Central memory CD8-positive, alpha-beta T cell (primary cell): Measurements from ENCODE around the gene SERTAD4.

Source experiments
- ATAC-seq: fragments of 150-1000 bp; cut with Tn5 transposase; replicated peaks from 2 replicates; pipeline ENCODE4 v1.10.0; 2022; ENCODE audit warnings: mild to moderate bottlenecking, moderate FRiP score, moderate number of reproducible peaks; ENCODE audit not compliant: poor library complexity, severe bottlenecking; ENCODE audit errors: extremely low read depth
- DNase-seq, 2 donors: peaks; one replicate each; pipeline ENCODE4 v3.0.0; 2021; ENCODE audit warnings: low spot score in 2 of 2
- H3K27ac Mint-ChIP-seq: one replicate; pipeline ENCODE4 v1.8.0; 2022; ENCODE audit warnings: low read depth, mild to moderate bottlenecking, moderate library complexity, mixed read lengths
- H3K27me3 Mint-ChIP-seq: one replicate; pipeline ENCODE4 v1.8.0; 2022; ENCODE audit warnings: mixed read lengths
- H3K36me3 Mint-ChIP-seq: one replicate; pipeline ENCODE4 v1.8.0; 2022; ENCODE audit warnings: mild to moderate bottlenecking, moderate library complexity, mixed read lengths; ENCODE audit not compliant: insufficient read depth
- H3K4me1 Mint-ChIP-seq: one replicate; pipeline ENCODE4 v1.8.0; 2022; ENCODE audit warnings: mixed read lengths
- H3K4me3 Mint-ChIP-seq: one replicate; pipeline ENCODE4 v1.8.0; 2022; ENCODE audit warnings: mild to moderate bottlenecking, moderate library complexity, mixed read lengths
- H3K9me3 Mint-ChIP-seq: one replicate; pipeline ENCODE4 v1.8.0; 2022; ENCODE audit warnings: mixed read lengths

The SERTAD4 gene

DNA sequence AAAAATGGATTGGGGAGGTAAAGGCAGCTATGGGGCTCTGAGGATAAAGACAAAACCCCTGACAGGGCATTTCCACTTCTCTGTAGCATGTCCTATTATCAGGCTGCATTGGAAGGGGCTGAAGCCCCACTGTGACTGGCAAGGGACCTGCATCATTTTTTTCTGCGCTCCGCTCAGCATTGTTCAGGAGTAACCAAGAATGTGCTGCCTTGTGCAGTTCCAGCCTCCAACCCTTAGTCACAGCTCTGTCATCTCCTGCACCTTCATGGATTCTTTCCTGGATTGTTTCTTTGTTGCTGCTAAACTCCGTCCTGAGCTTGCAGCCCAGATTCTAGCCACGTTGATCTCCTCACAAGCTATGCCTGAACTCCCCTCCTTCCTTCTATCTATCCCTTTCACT is 37.4 kb downstream of the SERTAD4 start:
- DNase-seq = no peak
- H3K36me3 Mint-ChIP-seq = peaks cover 3% of the 10 kb centered on the region
- peaks cover 67% of the 10 kb centered on the region for H3K27me3 Mint-ChIP-seq
- H3K4me1 Mint-ChIP-seq = no peaks in the 10 kb centered on the region
- H3K4me3 Mint-ChIP-seq = no peak overlapping the region
- no peak overlapping the region for H3K27ac Mint-ChIP-seq
- H3K9me3 Mint-ChIP-seq = no peaks in the 10 kb centered on the region
- no peak for ATAC-seq

DNA sequence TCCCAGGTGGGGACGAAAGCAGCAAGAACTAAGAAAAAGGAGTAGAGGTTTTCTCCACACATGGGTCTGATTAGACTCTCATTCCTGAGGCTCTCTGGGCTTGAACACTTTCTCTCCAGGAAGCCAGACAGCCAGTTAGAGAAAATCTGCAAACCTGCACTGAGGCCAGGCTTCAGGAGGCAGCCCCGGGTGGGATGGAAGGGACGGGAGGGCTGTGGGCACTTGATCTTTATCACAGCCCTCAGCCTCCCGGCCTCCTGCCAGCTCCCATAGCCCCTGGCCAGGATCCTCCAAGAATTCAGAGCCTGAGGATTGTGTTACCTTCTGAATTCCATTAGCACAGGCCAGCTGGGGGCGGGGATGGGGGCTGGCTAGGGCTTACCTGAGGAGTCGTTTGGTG is 40.1 kb downstream of the SERTAD4 start:
- H3K9me3 Mint-ChIP-seq = no peaks in the 10 kb centered on the region
- DNase-seq (no peak), ATAC-seq (no peak)
- no peaks in the 10 kb centered on the region for H3K4me1 Mint-ChIP-seq
- peaks cover 2% of the 10 kb centered on the region for H3K36me3 Mint-ChIP-seq
- no peak overlapping the region for H3K27ac Mint-ChIP-seq
- peaks cover 44% of the 10 kb centered on the region for H3K27me3 Mint-ChIP-seq
- H3K4me3 Mint-ChIP-seq = no peak overlapping the region

DNA sequence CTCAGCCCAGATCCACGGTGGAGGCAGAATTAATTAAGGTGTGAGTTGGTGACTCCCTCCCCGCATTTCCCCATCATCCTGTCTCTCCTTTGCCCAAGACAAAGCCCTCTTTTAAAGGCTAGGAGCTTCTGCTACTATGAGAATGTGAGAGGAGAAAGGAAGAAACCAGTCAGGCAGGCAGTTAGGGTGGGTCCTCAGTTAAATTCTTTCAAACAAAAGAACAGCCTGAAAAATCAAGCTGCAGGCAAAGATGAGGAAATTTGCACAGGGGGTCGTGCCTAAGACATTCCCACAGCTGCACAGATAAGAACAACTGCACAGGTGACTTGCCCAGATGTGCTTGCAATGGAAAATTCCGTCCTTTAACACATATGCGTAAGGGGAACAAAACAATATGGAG is 47.6 kb downstream of the SERTAD4 start:
- no peak overlapping the region for H3K27ac Mint-ChIP-seq
- no peak for ATAC-seq
- H3K27me3 Mint-ChIP-seq = peaks cover 56% of the 10 kb centered on the region
- H3K4me3 Mint-ChIP-seq = no peak overlapping the region
- H3K9me3 Mint-ChIP-seq = peaks cover 10% of the 10 kb centered on the region
- no peak for DNase-seq
- H3K4me1 Mint-ChIP-seq = no peaks in the 10 kb centered on the region
- H3K36me3 Mint-ChIP-seq = no peaks in the 10 kb centered on the region

DNA sequence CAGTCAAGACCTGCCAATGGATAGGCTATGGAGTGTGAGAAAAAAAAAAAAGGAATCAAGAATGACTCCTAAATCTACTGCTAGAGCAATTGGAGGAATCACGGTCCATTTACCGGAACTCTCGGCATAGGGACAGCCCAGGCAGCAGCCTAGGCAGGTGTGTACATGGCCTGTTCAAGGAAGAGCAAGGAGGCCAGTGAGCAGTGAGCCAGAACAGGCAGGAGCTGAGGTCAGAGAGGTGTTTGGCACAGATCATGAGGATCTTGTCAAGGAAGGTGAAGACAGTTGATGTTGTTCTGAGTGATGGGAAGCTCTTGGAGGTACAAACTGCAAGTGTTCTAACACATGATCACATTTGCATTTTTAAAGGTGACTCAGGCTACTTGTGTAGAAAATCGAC is 55.5 kb downstream of the SERTAD4 start:
- H3K36me3 Mint-ChIP-seq = no peaks in the 10 kb centered on the region
- H3K4me3 Mint-ChIP-seq = no peak overlapping the region

DNA sequence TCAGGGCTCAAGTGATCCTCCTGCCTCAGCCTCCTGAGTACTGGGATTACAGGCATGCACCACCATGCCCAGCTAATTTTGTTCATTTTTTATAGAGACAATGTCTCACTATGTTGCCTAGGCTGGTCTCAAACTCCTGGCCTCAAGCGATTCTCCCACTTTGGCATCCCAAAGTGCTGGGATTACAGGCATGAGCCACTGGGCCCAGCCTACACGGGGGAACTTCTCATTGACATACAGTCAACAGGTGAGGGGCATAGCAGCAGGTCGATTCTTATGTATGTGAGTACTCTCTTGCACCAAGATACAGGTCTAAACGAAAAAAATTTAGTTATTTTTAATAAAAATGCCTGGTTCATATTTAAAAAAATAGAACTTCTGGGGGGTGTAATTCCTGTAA is 56.7 kb downstream of the SERTAD4 start:
- DNase-seq (no peak), ATAC-seq (no peak)
- peaks cover 4% of the 10 kb centered on the region for H3K4me1 Mint-ChIP-seq
- no peak overlapping the region for H3K27ac Mint-ChIP-seq
- H3K36me3 Mint-ChIP-seq = no peaks in the 10 kb centered on the region
- H3K4me3 Mint-ChIP-seq = no peak overlapping the region
- peaks cover 68% of the 10 kb centered on the region for H3K27me3 Mint-ChIP-seq
- no peaks in the 10 kb centered on the region for H3K9me3 Mint-ChIP-seq

More for the DNA sequence above, 55.5 kb downstream of the SERTAD4 start:
- peaks cover 75% of the 10 kb centered on the region for H3K27me3 Mint-ChIP-seq
- H3K27ac Mint-ChIP-seq = no peak overlapping the region
- no peaks in the 10 kb centered on the region for H3K9me3 Mint-ChIP-seq
- no peak for ATAC-seq
- no peak for DNase-seq
- peaks cover 4% of the 10 kb centered on the region for H3K4me1 Mint-ChIP-seq

DNA sequence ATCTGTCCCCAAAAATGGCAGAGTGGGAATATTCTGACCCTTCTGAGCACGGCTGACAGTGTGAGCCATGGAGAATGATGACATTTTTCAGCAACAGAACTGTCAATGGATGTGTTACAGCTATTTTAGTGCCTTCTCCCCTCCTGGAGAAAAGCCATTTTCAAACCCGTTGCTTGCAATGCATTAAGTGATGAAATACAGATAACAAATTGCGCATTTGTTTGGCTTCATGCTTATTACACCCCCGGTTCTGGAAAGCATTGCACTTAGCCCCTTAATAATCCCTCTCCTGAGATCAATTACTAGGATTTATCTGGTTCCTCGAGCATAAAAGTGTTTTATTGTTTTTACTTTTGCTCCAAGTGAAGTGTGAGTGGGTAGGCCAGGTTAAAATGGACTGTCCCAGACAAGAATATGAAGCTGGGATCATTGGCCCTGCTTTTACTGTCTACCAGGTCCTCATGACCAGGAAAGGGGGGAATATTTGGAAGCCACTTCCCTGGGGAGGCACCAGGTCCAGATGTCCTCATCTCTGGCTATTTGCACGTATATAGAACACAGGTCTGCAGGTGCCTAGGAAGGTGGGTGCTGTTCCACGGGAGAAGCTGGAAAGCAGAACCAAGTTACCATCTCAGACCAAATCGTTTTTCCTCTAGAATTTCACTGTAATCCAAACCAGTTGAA is 58.6 kb downstream of the SERTAD4 start:
- ATAC-seq (no peak), DNase-seq (no peak)
- no peaks in the 10 kb centered on the region for H3K36me3 Mint-ChIP-seq
- no peak overlapping the region for H3K27ac Mint-ChIP-seq
- H3K4me1 Mint-ChIP-seq = peaks cover 4% of the 10 kb centered on the region
- no peaks in the 10 kb centered on the region for H3K9me3 Mint-ChIP-seq
- no peak overlapping the region for H3K4me3 Mint-ChIP-seq
- peaks cover 63% of the 10 kb centered on the region for H3K27me3 Mint-ChIP-seq

DNA sequence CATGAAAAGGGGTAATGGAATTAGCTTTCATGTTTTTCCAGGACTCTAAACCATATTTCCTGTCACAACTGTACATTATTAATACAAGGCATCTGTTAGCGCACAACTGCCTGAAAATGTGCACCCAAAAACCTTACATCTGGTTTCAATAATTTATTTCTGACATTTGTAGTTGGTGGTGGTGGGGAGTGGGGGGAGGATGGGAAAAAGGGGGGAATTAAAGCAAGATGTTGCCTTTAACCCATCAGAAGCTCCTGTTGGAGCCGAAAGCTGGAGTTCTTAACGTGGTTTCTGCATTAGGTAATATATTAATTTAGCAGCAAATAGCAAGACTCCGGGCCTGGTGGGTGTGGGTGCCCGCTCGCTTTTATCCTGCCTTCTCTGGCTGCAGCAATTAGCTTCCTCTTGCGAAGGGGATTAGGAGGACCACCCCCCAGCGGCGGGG is 59.2 kb downstream of the SERTAD4 start:
- no peak overlapping the region for H3K27ac Mint-ChIP-seq
- H3K36me3 Mint-ChIP-seq = no peaks in the 10 kb centered on the region
- H3K4me3 Mint-ChIP-seq = peak overlapping the region; percentile 56
- no peaks in the 10 kb centered on the region for H3K9me3 Mint-ChIP-seq
- ATAC-seq (no peak), DNase-seq (no peak)
- peaks cover 4% of the 10 kb centered on the region for H3K4me1 Mint-ChIP-seq
- peaks cover 69% of the 10 kb centered on the region for H3K27me3 Mint-ChIP-seq

DNA sequence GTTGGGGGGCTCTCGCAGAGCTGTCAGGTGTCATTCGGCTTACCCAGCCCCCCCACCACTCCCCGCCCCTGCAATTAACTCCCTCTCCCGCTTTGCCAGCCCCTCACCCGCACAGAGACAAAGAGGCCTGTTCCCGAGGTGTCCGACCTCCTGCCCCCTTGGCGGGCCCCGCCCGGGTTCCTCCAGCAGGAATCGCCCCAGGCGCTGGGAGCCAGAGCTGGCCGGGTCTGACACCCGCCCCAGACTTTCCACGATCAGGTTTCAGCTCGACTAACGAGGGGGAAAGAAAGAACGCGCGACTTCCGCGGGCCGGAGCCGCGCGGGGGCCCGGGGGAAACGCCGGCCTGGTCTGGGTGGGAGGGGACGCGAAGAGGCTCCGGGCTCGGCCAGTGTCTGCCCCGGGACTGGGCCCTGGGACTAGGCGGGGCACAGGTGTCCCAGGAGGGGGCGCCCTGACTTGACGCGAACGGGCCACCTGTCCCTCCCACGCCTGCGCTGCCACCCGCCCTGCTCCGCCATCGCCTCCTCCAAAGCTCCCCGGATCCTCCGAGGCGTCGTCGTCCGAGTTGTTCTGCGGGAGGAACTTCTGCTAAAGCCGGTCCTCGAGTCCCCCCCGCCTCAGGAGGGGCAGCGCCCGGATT is 59.8 kb downstream of the SERTAD4 start:
- Mint-ChIP-seq H3K9me3 (no peaks in the 10 kb centered on the region), H3K4me3 (peak overlapping the region; percentile 56), H3K27me3 (peaks cover 74% of the 10 kb centered on the region), H3K36me3 (no peaks in the 10 kb centered on the region), H3K27ac (no peak overlapping the region), H3K4me1 (peaks cover 4% of the 10 kb centered on the region)
- ATAC-seq (peak; percentile 36), DNase-seq (no peak)

DNA sequence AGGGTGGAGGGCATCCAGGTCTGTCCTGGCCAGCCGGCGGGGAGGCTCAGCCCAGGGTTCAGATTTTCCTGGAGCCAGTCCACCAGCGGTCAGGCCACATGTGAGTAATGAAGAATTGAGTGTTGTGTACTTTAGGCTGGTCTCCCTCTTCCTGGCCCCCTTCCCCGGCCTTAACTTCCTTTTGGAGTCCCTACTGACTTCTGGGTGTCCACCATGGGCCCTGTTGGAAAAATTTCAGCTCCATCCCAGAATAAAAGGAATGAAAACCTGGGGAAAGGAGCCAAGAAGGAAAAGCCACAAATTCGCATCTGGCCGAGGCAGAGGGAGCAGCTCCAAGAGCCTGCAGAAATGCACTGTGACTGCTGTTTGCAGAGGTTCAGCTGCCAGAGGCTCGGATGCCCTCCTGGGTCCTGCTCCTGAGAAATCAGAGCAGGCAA is 60.6 kb downstream of the SERTAD4 start:
- peaks cover 74% of the 10 kb centered on the region for H3K27me3 Mint-ChIP-seq
- ATAC-seq (no peak), DNase-seq (no peak)
- peak overlapping the region; percentile 56 for H3K4me3 Mint-ChIP-seq
- H3K4me1 Mint-ChIP-seq = peaks cover 4% of the 10 kb centered on the region
- no peak overlapping the region for H3K27ac Mint-ChIP-seq
- H3K36me3 Mint-ChIP-seq = no peaks in the 10 kb centered on the region
- no peaks in the 10 kb centered on the region for H3K9me3 Mint-ChIP-seq

DNA sequence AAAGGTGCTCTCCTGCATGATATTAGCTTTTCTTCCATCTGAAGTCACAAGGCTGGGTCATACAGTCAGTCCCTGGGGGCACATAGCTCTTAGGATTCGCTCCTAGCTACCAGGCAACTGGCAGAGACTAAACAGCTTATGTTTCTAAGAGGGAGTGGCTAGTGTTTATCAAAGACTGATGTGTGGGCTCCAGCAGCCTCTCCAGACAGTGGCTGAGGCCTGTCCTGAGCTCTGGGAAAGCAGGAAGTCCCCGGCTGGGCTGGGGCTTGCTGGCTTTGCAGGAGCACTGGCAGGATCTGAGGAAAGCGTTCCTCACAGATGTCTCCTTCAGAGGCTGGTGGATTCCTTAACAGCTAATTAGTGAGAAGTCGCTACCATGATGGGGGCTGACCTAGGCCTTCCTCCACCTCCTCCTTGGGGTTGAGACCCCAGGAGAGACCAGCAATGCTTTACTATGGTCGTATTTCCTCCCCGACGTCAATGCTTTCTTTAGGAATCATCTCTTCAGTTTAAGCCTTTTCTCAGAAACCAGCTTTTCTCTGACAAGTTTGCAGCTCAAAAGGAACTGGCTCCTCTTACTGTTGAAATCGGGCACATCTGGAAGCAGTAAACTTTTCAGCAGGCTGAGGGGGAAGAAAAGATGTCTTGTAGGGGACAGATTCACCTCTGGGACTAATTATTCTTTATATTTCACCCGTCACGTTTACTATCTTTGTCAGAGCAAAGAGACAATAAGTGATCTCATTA is 62.6 kb downstream of the SERTAD4 start:
- Mint-ChIP-seq H3K4me3 (no peak overlapping the region), H3K27ac (no peak overlapping the region), H3K27me3 (peaks cover 73% of the 10 kb centered on the region), H3K9me3 (no peaks in the 10 kb centered on the region), H3K36me3 (no peaks in the 10 kb centered on the region), H3K4me1 (peaks cover 4% of the 10 kb centered on the region)
- ATAC-seq (no peak), DNase-seq (no peak)
